ENCODE measurements around the gene ERC2. TPM values are rescaled to one million over a fixed set of nuclear protein-coding genes. Genes with fewer than 3 reads are reported as not detected.
A peak's percentile ranks its signal among the peaks of the same experiment; 100 is the strongest.

Gene ERC2
- total RNA-seq, 4 donors from 2014 or later, result 5.3 to 8.8 (median 7.8) TPM

GRCh38 chr3:55723653-55724406, 744.4 kb downstream of the ERC2 start:
- H3K36me3 ChIP-seq, result no peaks in the 10 kb centered on the region
- H3K4me3 ChIP-seq (replicated peaks in 1 of 3), result no peak overlapping the region
- TF ChIP-seq CTCF (IDR thresholded peaks at IDR 0.05) (no peak), POLR2A (IDR thresholded peaks at IDR 0.05) (no peak)
- DNase-seq, result no peak
- peaks cover 19 to 34% of the 10 kb centered on the region in 2 donors for H3K4me1 ChIP-seq
- intact Hi-C loops (cut with DNase I), result no loop called here
- 73 to 77% methylated on average over 5 of the region's 5 CpGs for whole genome bisulfite sequencing, 2 donors
- H3K9me3 ChIP-seq, result no peaks in the 10 kb centered on the region
- no peaks in the 10 kb centered on the region for H3K27me3 ChIP-seq
- H3K27ac ChIP-seq, result peak overlapping the region in 1 of 3 donors; percentile 41

GRCh38 chr3:55721716-55722484, 746.4 kb downstream of the ERC2 start:
- TF ChIP-seq POLR2A (IDR thresholded peaks at IDR 0.05), result no peak
- TF ChIP-seq CTCF (IDR thresholded peaks at IDR 0.05), result peak in 4 of 6 experiments; percentile 30 to 45 (median 36)
- H3K27me3 ChIP-seq, result no peaks in the 10 kb centered on the region
- intact Hi-C loops (cut with DNase I), result no loop called here
- H3K4me3 ChIP-seq (replicated peaks in 1 of 3), result no peak overlapping the region
- H3K4me1 ChIP-seq, result peaks cover 14 to 26% of the 10 kb centered on the region in 2 donors
- no peaks in the 10 kb centered on the region for H3K9me3 ChIP-seq
- 47 to 61% methylated on average over 5 of the region's 5 CpGs for WGBS, 2 donors
- H3K36me3 ChIP-seq, result no peaks in the 10 kb centered on the region
- no peak overlapping the region for H3K27ac ChIP-seq
- DNase-seq, result peak in 1 of 2 donors; percentile 21

GRCh38 chr3:55720614-55721013, 747.7 kb downstream of the ERC2 start:
- Histone ChIP-seq H3K4me1 (peaks cover 12 to 17% of the 10 kb centered on the region in 2 donors), H3K27me3 (no peaks in the 10 kb centered on the region), H3K4me3 (replicated peaks in 1 of 3) (no peak overlapping the region), H3K27ac (no peak overlapping the region), H3K36me3 (no peaks in the 10 kb centered on the region), H3K9me3 (no peaks in the 10 kb centered on the region)
- no peak for DNase-seq
- TF ChIP-seq CTCF (IDR thresholded peaks at IDR 0.05), result no peak
- TF ChIP-seq POLR2A (IDR thresholded peaks at IDR 0.05), result no peak
- intact Hi-C loops (cut with DNase I), result no loop called here

GRCh38 chr3:55719508-55719907, 748.8 kb downstream of the ERC2 start:
- TF ChIP-seq POLR2A (IDR thresholded peaks at IDR 0.05) (no peak), CTCF (IDR thresholded peaks at IDR 0.05) (no peak)
- no peak overlapping the region for H3K27ac ChIP-seq

GRCh38 chr3:55719006-55719405, 749.3 kb downstream of the ERC2 start:
- no peaks in the 10 kb centered on the region for H3K36me3 ChIP-seq
- DNase-seq, result no peak
- H3K27me3 ChIP-seq, result no peaks in the 10 kb centered on the region
- no peaks in the 10 kb centered on the region for H3K9me3 ChIP-seq
- no peak for TF ChIP-seq CTCF (IDR thresholded peaks at IDR 0.05)
- TF ChIP-seq POLR2A (IDR thresholded peaks at IDR 0.05), result no peak
- WGBS, 2 donors, result 63 to 71% methylated on average over 3 of the region's 3 CpGs
- no peak overlapping the region for H3K27ac ChIP-seq
- peaks cover 0 to 3% of the 10 kb centered on the region in 2 donors for H3K4me1 ChIP-seq
- intact Hi-C loops (cut with DNase I), result no loop called here
- H3K4me3 ChIP-seq (replicated peaks in 1 of 3), result no peak overlapping the region

More at GRCh38 chr3:55719508-55719907, 748.8 kb downstream of the ERC2 start:
- Histone ChIP-seq H3K4me1 (peaks cover 4 to 8% of the 10 kb centered on the region in 2 donors), H3K27me3 (no peaks in the 10 kb centered on the region), H3K36me3 (no peaks in the 10 kb centered on the region), H3K4me3 (replicated peaks in 1 of 3) (no peak overlapping the region), H3K9me3 (no peaks in the 10 kb centered on the region)
- intact Hi-C loops (cut with DNase I), result no loop called here
- DNase-seq, result no peak
